K562 (cell line): ENCODE data around the gene FYB1. TPM values are rescaled to one million over a fixed set of nuclear protein-coding genes. Genes with fewer than 3 reads are reported as not detected.

Source experiments
- BMI1 ChIP-seq: fragments of 150-350 bp; IDR thresholded peaks from 2 replicates; pipeline ENCODE4 v1.6.1; 2014; ENCODE audit warnings: low read length
- BRCA1 ChIP-seq, 2 experiments: fragments of 450-650 bp in 1 of 2; sonication (generic) in 1 of 2; formaldehyde crosslinking in 1 of 2; IDR thresholded peaks; 2 replicates each; pipeline versions ENCODE4 v1.5.0 to v1.6.1; 2017 to 2020; ENCODE audit warnings: mild to moderate bottlenecking in 1 of 2, missing genetic modification reagents in 1 of 2
- CBX1 ChIP-seq: sonication (generic); IDR thresholded peaks from 2 replicates; pipeline ENCODE4 v1.6.1; 2016; ENCODE audit warnings: antibody characterized with exemption, low read depth, mild to moderate bottlenecking
- CHCHD3 ChIP-seq: fragments of 250-450 bp; sonication (Bioruptor Pico); IDR thresholded peaks from 2 replicates; pipeline ENCODE4 v2.1.2; 2022; ENCODE audit warnings: mild to moderate bottlenecking
- CHD2 ChIP-seq: IDR thresholded peaks from 2 replicates; pipeline ENCODE4 v1.6.1; 2011; ENCODE audit warnings: low read depth, low read length
- FOXA1 ChIP-seq: fragments of 450-650 bp; IDR thresholded peaks from 2 replicates; pipeline ENCODE4 v1.6.1; 2016; ENCODE audit warnings: mild to moderate bottlenecking, borderline replicate concordance
- FOXK2 ChIP-seq, 2 experiments: fragments of 450-650 bp; IDR thresholded peaks in 1 of 2; conservative IDR thresholded peaks in 1 of 2; 2 replicates each; pipeline ENCODE4 v1.6.1; 2016; ENCODE audit warnings: low read depth in 2 of 2, mild to moderate bottlenecking in 1 of 2
- ILF3 ChIP-seq: fragments of 450-650 bp; IDR thresholded peaks from 2 replicates; pipeline ENCODE4 v1.6.1; 2018; ENCODE audit warnings: antibody characterized with exemption, mild to moderate bottlenecking, moderate library complexity, borderline replicate concordance
- NFRKB ChIP-seq: fragments of 450-650 bp; IDR thresholded peaks from 2 replicates; pipeline ENCODE4 v1.6.1; 2016; ENCODE audit warnings: low read depth
- PCBP1 ChIP-seq: fragments of 200-400 bp; formaldehyde crosslinking; IDR thresholded peaks from 2 replicates; pipeline ENCODE4 v1.6.1; 2018; ENCODE audit warnings: mild to moderate bottlenecking, low read depth, low read length; ENCODE audit not compliant: poor library complexity, severe bottlenecking
- PHB ChIP-seq: fragments of 250-450 bp; sonication (Bioruptor Pico); IDR thresholded peaks from 2 replicates; pipeline ENCODE4 v1.5.0; 2021
- POLR2G ChIP-seq: fragments of 200-400 bp; formaldehyde crosslinking; IDR thresholded peaks from 2 replicates; pipeline ENCODE4 v1.6.1; 2017; ENCODE audit warnings: low read depth, mild to moderate bottlenecking, antibody characterized with exemption, low read length, moderate library complexity
- POLR3A ChIP-seq: IDR thresholded peaks from 2 replicates; pipeline ENCODE4 v1.6.1; 2011; ENCODE audit warnings: borderline replicate concordance, mild to moderate bottlenecking, moderate library complexity; ENCODE audit not compliant: insufficient read length, insufficient read depth; ENCODE audit errors: extremely low read depth
- RBM25 ChIP-seq: fragments of 200-400 bp; formaldehyde crosslinking; IDR thresholded peaks from 2 replicates; pipeline ENCODE4 v1.6.1; 2018; ENCODE audit warnings: low read length, low read depth, moderate library complexity; ENCODE audit not compliant: severe bottlenecking
- SP2 ChIP-seq: IDR thresholded peaks from 2 replicates; pipeline ENCODE4 v1.6.1; 2011; ENCODE audit warnings: mild to moderate bottlenecking, low read depth, low read length, moderate library complexity; ENCODE audit not compliant: poor library complexity, severe bottlenecking; ENCODE audit errors: extremely low read depth
- THRAP3 ChIP-seq: fragments of 450-650 bp; IDR thresholded peaks from 2 replicates; pipeline ENCODE4 v1.6.1; 2016; ENCODE audit warnings: mild to moderate bottlenecking, inconsistent platforms, borderline replicate concordance
- ZNF197 ChIP-seq: fragments of 200-800 bp; sonication (Bioruptor generic); IDR thresholded peaks from 2 replicates; pipeline ENCODE4 v1.6.1; 2016; ENCODE audit warnings: low read depth, missing genetic modification characterization, missing compliant biosample characterization
- ZNF408 ChIP-seq: fragments of 250-450 bp; sonication (Bioruptor Pico); IDR thresholded peaks from 2 replicates; pipeline ENCODE4 v1.4.0; 2020; ENCODE audit warnings: low read depth, mild to moderate bottlenecking, moderate library complexity
- ZNF41 ChIP-seq: fragments of 250-450 bp; sonication (Bioruptor Pico); conservative IDR thresholded peaks from 2 replicates; pipeline ENCODE4 v1.4.0; 2020; ENCODE audit warnings: mild to moderate bottlenecking
- ZNF584 ChIP-seq: fragments of 200-800 bp; sonication (Bioruptor generic); IDR thresholded peaks from 2 replicates; pipeline ENCODE4 v1.6.1; 2016; ENCODE audit warnings: low read depth, mild to moderate bottlenecking, missing genetic modification characterization, missing compliant biosample characterization
- ZNF740 ChIP-seq, 3 experiments: fragments of 200-800 bp in 1 of 3; sonication (Bioruptor generic) in 1 of 3; sonication (generic) in 1 of 3; formaldehyde crosslinking in 1 of 3; IDR thresholded peaks; 2 replicates each; pipeline versions ENCODE4 v1.6.1 to v1.8.0; 2016 to 2022; ENCODE audit warnings: mild to moderate bottlenecking in 2 of 3, missing compliant biosample characterization in 2 of 3, missing genetic modification characterization in 2 of 3, missing genetic modification reagents in 1 of 3
- polyA plus RNA-seq, 8 experiments: library from polyadenylated mRNA; depleted of rRNA in 4 of 8; stranded (reverse) in 5 of 8; unstranded in 3 of 8; fragments of >200 nt; fragmentation: Nextera tagmentation in 2 of 8; fragmentation: Illumina TruSeq in 1 of 8; extraction: Ambion mirVana in 2 of 8; extraction: Trizol in 1 of 8; gene quantifications; 2 replicates each; pipeline versions ENCODE4 v1.2.1 to v1.2.3, GENCODE V29; 2011 to 2014; ENCODE audit warnings: inconsistent platforms in 1 of 8, missing spikeins in 1 of 8
- total RNA-seq, 7 experiments: library from RNA; depleted of rRNA in 6 of 7; stranded (reverse); fragments of >200 nt in 6 of 7; fragmentation: Illumina TruSeq in 2 of 7; extraction: Trizol in 2 of 7; gene quantifications; 2 replicates each; pipeline versions ENCODE4 v1.2.1 to v1.2.3, GENCODE V29; 2011 to 2021; ENCODE audit warnings: low replicate concordance in 1 of 7
- TF ChIP-seq, protein P1 (sequence below): fragments of 250-450 bp; sonication (Bioruptor Pico); IDR thresholded peaks from 2 replicates; pipeline ENCODE4 v1.5.0; 2020; ENCODE audit warnings: mild to moderate bottlenecking, borderline replicate concordance

Gene FYB1
- total and polyA plus RNA-seq, 9 of the 15 experiments (the other 6 are each of a cell fraction or from before 2014, with no cell fraction given), result 4.7 to 31.5 (median 9.7) TPM

DNA sequence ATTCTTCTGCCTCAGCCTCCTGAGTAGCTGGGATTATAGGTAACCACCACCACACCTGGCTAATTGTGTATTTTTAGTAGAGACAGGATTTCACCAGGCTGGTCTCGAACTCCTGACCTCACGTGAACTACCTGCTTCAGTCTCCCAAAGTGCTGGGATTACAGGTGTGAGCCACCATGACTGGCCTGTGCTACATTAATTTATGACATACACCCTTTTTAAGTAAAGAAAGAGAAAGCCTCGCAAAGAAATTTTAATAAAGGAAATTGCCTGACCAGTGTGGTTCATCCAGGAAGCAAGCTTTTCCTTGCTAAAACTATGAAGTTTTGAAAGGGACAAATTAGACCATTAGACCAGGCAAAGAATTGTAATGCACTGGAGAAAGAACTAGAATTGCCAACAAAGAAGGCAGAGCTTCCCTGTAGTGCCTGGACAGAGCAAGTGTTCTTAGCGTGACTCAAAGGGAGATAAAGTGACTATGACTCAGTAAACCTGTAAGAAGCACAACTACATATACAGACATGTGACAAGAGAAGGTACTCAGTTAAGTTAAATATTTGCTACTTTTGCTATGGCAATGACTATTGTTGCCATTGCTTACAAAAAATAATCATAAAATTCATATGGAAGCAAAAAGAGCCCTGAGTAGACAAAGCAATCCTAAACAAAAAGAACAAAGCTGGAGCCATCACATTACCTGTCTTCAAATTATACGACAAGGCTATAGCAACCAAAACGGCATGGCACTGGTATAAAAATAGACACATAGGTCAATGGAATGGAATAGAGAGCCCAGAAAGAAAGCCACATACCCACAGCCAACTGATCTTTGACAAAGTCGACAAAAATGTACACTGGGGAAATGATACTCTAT is 54.6 kb downstream of the FYB1 start (continued):
- TF ChIP-seq, protein P1, sequence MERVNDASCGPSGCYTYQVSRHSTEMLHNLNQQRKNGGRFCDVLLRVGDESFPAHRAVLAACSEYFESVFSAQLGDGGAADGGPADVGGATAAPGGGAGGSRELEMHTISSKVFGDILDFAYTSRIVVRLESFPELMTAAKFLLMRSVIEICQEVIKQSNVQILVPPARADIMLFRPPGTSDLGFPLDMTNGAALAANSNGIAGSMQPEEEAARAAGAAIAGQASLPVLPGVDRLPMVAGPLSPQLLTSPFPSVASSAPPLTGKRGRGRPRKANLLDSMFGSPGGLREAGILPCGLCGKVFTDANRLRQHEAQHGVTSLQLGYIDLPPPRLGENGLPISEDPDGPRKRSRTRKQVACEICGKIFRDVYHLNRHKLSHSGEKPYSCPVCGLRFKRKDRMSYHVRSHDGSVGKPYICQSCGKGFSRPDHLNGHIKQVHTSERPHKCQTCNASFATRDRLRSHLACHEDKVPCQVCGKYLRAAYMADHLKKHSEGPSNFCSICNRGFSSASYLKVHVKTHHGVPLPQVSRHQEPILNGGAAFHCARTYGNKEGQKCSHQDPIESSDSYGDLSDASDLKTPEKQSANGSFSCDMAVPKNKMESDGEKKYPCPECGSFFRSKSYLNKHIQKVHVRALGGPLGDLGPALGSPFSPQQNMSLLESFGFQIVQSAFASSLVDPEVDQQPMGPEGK, result no peak
- TF ChIP-seq SP2 (no peak), ZNF584 (no peak), CBX1 (no peak), CHD2 (no peak), ZNF41 (CRISPR knock-in tag) (no peak), ZNF408 (CRISPR knock-in tag) (no peak), POLR3A (no peak), FOXK2 (conservative IDR thresholded peaks at IDR 0.05 in 1 of 2, IDR thresholded peaks at IDR 0.05 in 1 of 2; ENCODE audit: low read depth in 2 of 2) (no peak), THRAP3 (no peak), BRCA1 (IDR thresholded peaks at IDR 0.05) (no peak), BRCA1 (CRISPR knock-in tag; IDR thresholded peaks at IDR 0.05) (no peak), RBM25 (peak; percentile 85), ZNF740 (CRISPR knock-in tag; IDR thresholded peaks at IDR 0.05) (no peak), ZNF740 (tag; IDR thresholded peaks at IDR 0.05) (no peak), BMI1 (no peak), NFRKB (no peak; the same call in 1 of the 2 replicates), POLR2G (no peak), FOXA1 (no peak), PCBP1 (no peak), ZNF197 (no peak), CHCHD3 (CRISPR knock-in tag) (no peak), ILF3 (peak; percentile 92; the same call in 1 of the 2 replicates), PHB (CRISPR knock-in tag) (no peak)
